BJ (cell line): ENCODE results near the gene CKAP2L. TPM values are rescaled to one million over a fixed set of nuclear protein-coding genes. Genes with fewer than 3 reads are reported as not detected.

Source experiments
- CTCF ChIA-PET: fragments of 350-600 bp; formaldehyde crosslinking; extraction: SDS; loops from one replicate; lab custom pipeline; 2021; ENCODE audit warnings: antibody characterized with exemption, inconsistent platforms; lab: Yijun Ruan, JAX
- POLR2A ChIA-PET: fragments of 300-600 bp; sonication (Branson Sonifier 250); formaldehyde crosslinking; extraction: SDS; loops from one replicate; lab custom pipeline; 2021; ENCODE audit warnings: antibody characterized with exemption; lab: Charles Lee
- DNase-seq: peaks from one replicate; pipeline ENCODE4 v3.0.0-alpha.2; 2011; ENCODE audit warnings: low read depth
- H3K27me3 ChIP-seq: 2 replicates; pipeline ENCODE4 v1.6.0; 2011; ENCODE audit warnings: low read length; ENCODE audit not compliant: control insufficient read depth, insufficient read depth
- H3K36me3 ChIP-seq: 2 replicates; pipeline ENCODE4 v1.5.1; 2011; ENCODE audit warnings: low read length; ENCODE audit not compliant: control insufficient read depth, insufficient read depth
- H3K4me3 ChIP-seq: 2 replicates; pipeline ENCODE4 v1.5.1; 2011; ENCODE audit warnings: low read depth, mild to moderate bottlenecking, control low read depth, low read length
- polyA plus RNA-seq: library from polyadenylated mRNA; depleted of rRNA; stranded (reverse); fragments of >200 nt; gene quantifications from 2 replicates; pipeline ENCODE4 v1.2.3, GENCODE V29; 2011
- TF ChIP-seq, protein P1 (sequence below): IDR thresholded peaks from 2 replicates; pipeline ENCODE4 v1.5.1; 2011; ENCODE audit warnings: low read depth, mild to moderate bottlenecking, control low read depth, inconsistent platforms, low read length, moderate library complexity; ENCODE audit not compliant: insufficient read depth

CKAP2L gene
- polyA plus RNA-seq, 1 experiment = 3.3 TPM

DNA sequence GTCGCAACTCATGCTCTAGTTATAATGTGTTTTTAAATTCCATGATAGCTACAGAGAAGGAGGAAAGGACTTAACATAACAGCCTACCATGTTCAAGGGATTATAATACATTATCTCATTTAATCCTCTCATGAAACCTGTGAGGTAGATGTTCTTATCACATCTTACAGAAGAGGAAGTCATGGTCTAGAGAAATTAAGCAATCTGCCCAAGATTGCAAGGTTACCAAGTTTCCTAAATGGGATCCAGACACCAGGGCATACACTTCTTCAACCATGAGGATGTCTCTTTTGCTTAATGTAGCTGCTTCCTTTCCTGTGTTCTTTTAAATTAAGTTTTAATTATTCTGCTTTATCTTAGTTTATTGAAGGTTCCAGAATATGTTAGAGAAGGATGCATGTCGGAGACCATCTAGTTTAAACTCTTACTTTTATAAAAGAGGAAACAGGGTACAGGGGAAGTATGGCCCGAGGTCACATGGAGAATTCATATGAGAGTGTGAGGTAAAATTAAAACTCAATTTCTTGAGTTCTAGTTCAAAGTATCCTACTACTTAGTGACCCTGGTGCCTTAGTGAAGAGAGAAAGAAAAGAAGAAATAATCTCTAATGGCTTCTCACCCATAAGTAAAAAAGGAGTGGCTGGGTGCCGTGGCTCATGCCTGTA lies 23.5 kb upstream of the CKAP2L start:
- no peaks in the 10 kb centered on the region for H3K36me3 ChIP-seq
- CTCF ChIA-PET = interaction anchor here (0.9 to 1.5 kb wide), 3 partner anchors 9 to 16 kb away, joined by 3 to 4 read pairs (median 4); no protein-coding TSS in a partner anchor
- no peak for DNase-seq
- no peaks in the 10 kb centered on the region for H3K27me3 ChIP-seq
- POLR2A ChIA-PET = no interaction called here
- no peak overlapping the region for H3K4me3 ChIP-seq
- TF ChIP-seq, protein P1, sequence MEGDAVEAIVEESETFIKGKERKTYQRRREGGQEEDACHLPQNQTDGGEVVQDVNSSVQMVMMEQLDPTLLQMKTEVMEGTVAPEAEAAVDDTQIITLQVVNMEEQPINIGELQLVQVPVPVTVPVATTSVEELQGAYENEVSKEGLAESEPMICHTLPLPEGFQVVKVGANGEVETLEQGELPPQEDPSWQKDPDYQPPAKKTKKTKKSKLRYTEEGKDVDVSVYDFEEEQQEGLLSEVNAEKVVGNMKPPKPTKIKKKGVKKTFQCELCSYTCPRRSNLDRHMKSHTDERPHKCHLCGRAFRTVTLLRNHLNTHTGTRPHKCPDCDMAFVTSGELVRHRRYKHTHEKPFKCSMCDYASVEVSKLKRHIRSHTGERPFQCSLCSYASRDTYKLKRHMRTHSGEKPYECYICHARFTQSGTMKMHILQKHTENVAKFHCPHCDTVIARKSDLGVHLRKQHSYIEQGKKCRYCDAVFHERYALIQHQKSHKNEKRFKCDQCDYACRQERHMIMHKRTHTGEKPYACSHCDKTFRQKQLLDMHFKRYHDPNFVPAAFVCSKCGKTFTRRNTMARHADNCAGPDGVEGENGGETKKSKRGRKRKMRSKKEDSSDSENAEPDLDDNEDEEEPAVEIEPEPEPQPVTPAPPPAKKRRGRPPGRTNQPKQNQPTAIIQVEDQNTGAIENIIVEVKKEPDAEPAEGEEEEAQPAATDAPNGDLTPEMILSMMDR = no peak

DNA sequence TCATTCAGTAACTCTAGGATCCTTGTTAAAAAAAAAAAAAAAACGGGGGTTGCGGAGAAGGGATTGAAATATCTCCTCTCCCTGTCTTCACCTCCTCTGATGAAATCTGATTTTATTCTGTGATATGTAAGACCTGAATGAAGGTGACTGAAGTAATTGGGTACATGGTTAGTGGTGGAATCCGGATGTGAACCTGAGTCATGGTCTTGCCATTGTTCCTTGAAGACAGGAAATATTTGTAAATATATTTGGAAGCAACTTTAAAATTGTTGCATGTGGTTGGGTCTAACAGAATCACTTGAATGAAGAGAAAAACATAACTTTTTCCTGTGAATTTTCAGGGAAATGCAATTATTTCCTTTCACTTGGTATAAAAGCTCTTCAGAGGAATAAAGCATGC lies 22.9 kb upstream of the CKAP2L start:
- TF ChIP-seq, protein P1 = no peak
- no peak for DNase-seq
- no peaks in the 10 kb centered on the region for H3K36me3 ChIP-seq
- ChIA-PET POLR2A (no interaction called here), CTCF (interaction anchor here (0.9 kb wide), 1 partner anchor 8 kb away, joined by 3 read pairs; no protein-coding TSS in a partner anchor)
- no peaks in the 10 kb centered on the region for H3K27me3 ChIP-seq
- no peak overlapping the region for H3K4me3 ChIP-seq

DNA sequence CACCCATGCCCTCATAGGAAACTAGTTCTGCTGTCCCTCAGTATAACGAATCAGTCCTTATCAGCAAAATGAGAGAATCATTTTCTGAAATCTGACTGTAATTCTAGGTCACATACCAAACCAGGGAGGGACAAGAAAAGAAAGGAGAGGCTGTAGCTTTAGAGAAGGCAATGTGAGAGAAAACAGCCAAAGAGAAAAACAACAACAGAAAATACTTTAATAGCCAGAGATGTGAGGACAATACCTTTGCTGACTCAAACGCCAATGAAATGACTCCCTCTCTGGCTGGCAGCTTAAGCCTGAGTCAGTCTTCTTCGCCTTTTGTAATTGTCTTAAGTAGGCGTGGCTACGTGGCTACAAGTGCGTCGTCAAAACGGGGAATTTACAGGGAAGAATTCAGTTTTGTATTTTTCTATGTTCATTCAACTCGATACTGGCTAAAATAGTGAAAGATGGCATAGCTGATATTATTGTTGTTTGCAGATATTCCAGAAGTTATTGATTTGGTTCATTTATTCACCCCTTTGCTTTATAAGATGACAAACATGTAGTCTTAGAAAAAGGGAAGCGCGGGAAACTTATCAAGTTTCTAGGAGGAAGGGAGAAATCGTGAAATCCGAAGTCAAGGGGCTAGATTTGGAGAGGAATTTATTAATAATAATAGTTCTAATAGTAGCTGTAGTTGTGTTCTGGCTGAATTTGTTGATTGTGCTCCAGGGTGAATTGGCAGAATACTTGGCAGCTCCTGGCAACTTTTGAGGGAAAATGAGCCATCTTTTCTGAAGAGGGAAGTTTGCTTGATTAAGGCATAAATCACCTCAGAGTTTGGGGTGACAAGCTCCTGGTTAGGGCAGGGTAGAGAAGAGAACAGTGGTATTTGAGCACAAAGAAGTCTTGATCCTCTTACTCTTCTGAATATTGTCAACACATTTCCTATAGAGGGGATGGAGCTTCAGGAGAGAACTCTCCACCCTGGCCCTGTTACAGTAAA lies 20.1 kb upstream of the CKAP2L start, which contains the start of gene IL1A:
TSS of gene IL1A (minus strand) at position 295 of the 991 bp plus-strand sequence. CDS start 723 bp downstream, outside the sequence.
- no peaks in the 10 kb centered on the region for H3K36me3 ChIP-seq
- POLR2A ChIA-PET = no interaction called here
- DNase-seq = no peak
- no peaks in the 10 kb centered on the region for H3K27me3 ChIP-seq
- H3K4me3 ChIP-seq = no peak within 1 kb of the TSS
- CTCF ChIA-PET = interaction anchor here (1.4 to 2.0 kb wide), 2 partner anchors 15 to 157 kb away, joined by 4 to 6 read pairs; no protein-coding TSS in a partner anchor
- TF ChIP-seq, protein P1 = no peak

DNA sequence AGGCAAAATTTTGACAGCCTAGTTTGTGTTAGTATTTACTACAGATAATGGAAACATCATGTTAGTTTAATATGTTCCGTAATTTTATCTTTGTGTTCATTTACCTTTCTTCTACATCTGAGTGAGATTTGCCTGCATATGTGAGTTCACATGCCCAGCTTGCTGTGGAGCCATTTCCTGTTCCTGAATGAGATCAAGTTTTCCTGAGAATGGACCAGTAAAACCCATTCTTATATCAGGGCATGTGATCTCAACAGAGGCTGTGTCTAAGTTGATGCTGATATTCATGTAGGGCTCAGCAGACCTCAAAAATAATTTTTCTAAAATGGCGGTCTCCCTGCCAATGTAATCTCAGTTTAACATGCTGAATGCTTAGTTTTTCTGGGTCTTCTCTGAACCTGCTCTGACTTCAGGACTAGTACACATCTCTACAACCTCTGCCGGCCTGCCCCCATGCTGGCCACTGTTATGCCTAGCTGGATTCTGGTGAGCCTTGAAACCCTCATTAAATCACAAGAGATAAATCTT lies 18.8 kb upstream of the CKAP2L start:
- ChIA-PET POLR2A (no interaction called here), CTCF (interaction anchor here (1.4 kb wide), 1 partner anchor 9 kb away, joined by 5 read pairs; no protein-coding TSS in a partner anchor)
- TF ChIP-seq, protein P1 = no peak
- no peak overlapping the region for H3K4me3 ChIP-seq
- H3K27me3 ChIP-seq = no peaks in the 10 kb centered on the region
- H3K36me3 ChIP-seq = no peaks in the 10 kb centered on the region
- DNase-seq = no peak
